ENCODE data around the gene MLIP. TPM values are rescaled to one million over a fixed set of nuclear protein-coding genes. Genes with fewer than 3 reads are reported as not detected.

MLIP gene
- total and polyA plus RNA-seq, 3 donors from 2014 or later, result 0.43 to 1.6 (median 0.63) TPM

DNA sequence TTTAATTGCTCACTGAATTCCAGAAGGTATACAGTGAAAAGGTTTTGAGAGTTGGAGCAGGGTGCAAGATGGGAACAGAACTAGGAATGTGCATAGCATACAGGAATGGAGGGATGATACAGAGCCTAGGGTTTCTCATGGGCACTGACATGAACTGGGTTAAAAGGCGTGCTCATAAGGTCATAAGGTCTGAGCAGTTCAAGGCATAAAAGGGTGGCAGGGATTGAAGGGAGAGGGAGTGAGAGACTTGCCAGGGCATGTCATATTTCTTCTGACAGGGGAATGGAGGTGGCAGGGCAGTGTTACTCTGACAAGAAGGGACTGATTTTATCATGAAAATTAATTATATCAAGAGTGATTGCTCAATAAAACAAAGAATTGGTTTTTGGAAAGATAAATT lies 4.7 kb downstream of the MLIP start:
- Histone ChIP-seq H3K27me3 (no peaks in the 10 kb centered on the region), H3K4me3 (no peak overlapping the region), H3K36me3 (ENCODE audit: low read depth, missing control alignments) (no peaks in the 10 kb centered on the region), H3K27ac (no peak overlapping the region), H3K4me1 (no peaks in the 10 kb centered on the region), H3K9me3 (no peaks in the 10 kb centered on the region)
- no peak for TF ChIP-seq POLR2A (IDR thresholded peaks at IDR 0.05)
- TF ChIP-seq, protein P1, sequence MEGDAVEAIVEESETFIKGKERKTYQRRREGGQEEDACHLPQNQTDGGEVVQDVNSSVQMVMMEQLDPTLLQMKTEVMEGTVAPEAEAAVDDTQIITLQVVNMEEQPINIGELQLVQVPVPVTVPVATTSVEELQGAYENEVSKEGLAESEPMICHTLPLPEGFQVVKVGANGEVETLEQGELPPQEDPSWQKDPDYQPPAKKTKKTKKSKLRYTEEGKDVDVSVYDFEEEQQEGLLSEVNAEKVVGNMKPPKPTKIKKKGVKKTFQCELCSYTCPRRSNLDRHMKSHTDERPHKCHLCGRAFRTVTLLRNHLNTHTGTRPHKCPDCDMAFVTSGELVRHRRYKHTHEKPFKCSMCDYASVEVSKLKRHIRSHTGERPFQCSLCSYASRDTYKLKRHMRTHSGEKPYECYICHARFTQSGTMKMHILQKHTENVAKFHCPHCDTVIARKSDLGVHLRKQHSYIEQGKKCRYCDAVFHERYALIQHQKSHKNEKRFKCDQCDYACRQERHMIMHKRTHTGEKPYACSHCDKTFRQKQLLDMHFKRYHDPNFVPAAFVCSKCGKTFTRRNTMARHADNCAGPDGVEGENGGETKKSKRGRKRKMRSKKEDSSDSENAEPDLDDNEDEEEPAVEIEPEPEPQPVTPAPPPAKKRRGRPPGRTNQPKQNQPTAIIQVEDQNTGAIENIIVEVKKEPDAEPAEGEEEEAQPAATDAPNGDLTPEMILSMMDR (IDR thresholded peaks at IDR 0.05), result no peak
- intact Hi-C loops (cut with DNase I; ENCODE audit: low total_unique reads), result no loop called here
- WGBS, 2 donors, result 81 to 86% methylated on average over 1 of the region's 1 CpG
- DNase-seq, result no peak

DNA sequence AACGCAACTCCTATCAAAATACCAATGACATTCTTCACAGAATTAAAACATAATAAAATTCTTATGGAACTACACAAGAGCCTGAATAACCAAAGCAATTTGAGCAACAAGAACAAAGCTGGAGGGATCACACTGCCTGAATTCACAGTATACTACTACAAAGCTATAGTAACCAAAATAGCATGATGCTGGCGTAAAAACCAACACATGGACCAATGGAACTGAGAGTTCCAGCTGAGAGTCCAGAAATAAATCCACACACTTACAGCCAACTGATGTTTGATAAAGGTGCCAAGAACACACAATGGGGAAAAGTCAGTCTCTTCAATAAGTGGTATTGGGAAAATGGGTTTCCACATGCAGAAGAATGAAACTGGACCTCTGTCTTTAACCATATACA lies 6.9 kb downstream of the MLIP start:
- no peaks in the 10 kb centered on the region for H3K27me3 ChIP-seq
- no peak overlapping the region for H3K27ac ChIP-seq
- WGBS, 2 donors, result 98% methylated on average over 2 of the region's 2 CpGs
- TF ChIP-seq POLR2A (IDR thresholded peaks at IDR 0.05), result no peak
- TF ChIP-seq, protein P1 (IDR thresholded peaks at IDR 0.05), result no peak
- H3K36me3 ChIP-seq (ENCODE audit: low read depth, missing control alignments), result no peaks in the 10 kb centered on the region
- no peak overlapping the region for H3K4me3 ChIP-seq
- DNase-seq, result no peak
- intact Hi-C loops (cut with DNase I; ENCODE audit: low total_unique reads), result no loop called here
- H3K4me1 ChIP-seq, result no peaks in the 10 kb centered on the region
- H3K9me3 ChIP-seq, result no peaks in the 10 kb centered on the region

DNA sequence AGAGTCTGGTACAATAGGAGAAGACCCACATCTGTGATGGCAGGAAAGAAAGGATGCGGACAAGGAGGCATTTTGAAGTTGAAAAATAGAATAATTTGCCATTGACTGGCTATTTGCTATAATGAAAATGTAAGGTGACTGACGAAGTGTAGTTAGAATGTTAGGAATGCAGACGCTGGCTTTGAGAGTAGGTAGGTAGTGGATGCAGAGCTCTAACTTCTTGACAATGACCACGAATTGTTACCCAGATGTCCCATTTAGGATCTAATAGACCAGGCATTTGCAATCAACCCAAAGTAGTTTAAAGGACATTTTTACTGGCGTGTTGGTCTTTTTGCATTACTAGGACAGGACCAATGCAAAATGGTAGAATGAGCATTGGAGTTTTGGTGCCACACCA lies 14.2 kb downstream of the MLIP start:
- intact Hi-C loops (cut with DNase I; ENCODE audit: low total_unique reads), result no loop called here
- WGBS, 2 donors, result 69 to 82% methylated on average over 5 of the region's 5 CpGs
- Histone ChIP-seq H3K9me3 (no peaks in the 10 kb centered on the region), H3K27ac (no peak overlapping the region), H3K27me3 (no peaks in the 10 kb centered on the region), H3K4me1 (no peaks in the 10 kb centered on the region), H3K36me3 (ENCODE audit: low read depth, missing control alignments) (no peaks in the 10 kb centered on the region), H3K4me3 (no peak overlapping the region)
- DNase-seq, result no peak
- TF ChIP-seq, protein P1 (IDR thresholded peaks at IDR 0.05), result no peak
- TF ChIP-seq POLR2A (IDR thresholded peaks at IDR 0.05), result no peak

DNA sequence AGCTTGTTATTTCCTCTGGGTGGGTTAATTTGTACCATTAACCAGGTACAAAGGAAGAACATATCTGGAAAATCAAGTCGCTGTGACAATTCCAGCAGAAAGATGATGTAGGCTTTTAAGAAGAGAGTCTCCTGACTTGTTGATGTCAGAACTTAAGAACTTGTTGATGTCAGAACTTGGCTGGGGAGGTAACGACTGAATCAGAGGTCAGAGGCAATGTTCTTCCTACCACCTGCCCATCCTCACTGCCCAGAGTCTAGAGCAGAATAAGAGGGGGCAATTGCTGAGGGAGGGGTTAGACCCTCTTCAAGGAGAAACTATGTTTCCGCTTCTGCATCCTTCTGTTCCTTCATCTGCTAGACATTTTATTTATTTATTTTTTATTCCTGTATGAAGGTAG lies 18.9 kb downstream of the MLIP start:
- Histone ChIP-seq H3K4me1 (no peaks in the 10 kb centered on the region), H3K9me3 (no peaks in the 10 kb centered on the region), H3K4me3 (no peak overlapping the region), H3K27me3 (no peaks in the 10 kb centered on the region), H3K36me3 (ENCODE audit: low read depth, missing control alignments) (no peaks in the 10 kb centered on the region), H3K27ac (no peak overlapping the region)
- DNase-seq, result no peak
- 84 to 88% methylated on average over 3 of the region's 3 CpGs for WGBS, 2 donors
- intact Hi-C loops (cut with DNase I; ENCODE audit: low total_unique reads), result no loop called here
- TF ChIP-seq, protein P1 (IDR thresholded peaks at IDR 0.05), result no peak
- no peak for TF ChIP-seq POLR2A (IDR thresholded peaks at IDR 0.05)

DNA sequence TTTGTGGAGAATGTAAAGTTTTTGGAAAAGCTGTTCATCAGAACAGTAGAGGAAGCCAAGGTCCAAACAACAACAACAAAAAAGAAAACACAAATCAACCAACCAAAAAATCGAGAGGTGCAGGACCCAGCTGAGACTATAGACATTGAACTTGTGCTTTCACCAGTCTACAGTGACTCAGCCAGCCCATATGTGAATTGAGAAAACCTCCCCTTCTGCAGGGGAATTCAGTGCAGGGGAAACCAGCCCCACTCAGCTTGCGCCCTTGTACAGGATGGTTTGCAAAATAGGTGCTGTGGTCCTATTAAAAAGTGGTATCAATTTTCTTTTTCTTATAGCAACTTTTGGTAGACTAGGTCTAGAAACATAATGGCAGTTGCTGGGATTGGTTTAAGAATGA lies 21.3 kb downstream of the MLIP start:
- no peaks in the 10 kb centered on the region for H3K9me3 ChIP-seq
- WGBS, 2 donors, result 90 to 92% methylated on average over 2 of the region's 2 CpGs
- no peaks in the 10 kb centered on the region for H3K27me3 ChIP-seq
- H3K4me1 ChIP-seq, result no peaks in the 10 kb centered on the region
- intact Hi-C loops (cut with DNase I; ENCODE audit: low total_unique reads), result no loop called here
- no peaks in the 10 kb centered on the region for H3K36me3 ChIP-seq (ENCODE audit: low read depth, missing control alignments)
- TF ChIP-seq, protein P1 (IDR thresholded peaks at IDR 0.05), result no peak
- TF ChIP-seq POLR2A (IDR thresholded peaks at IDR 0.05), result no peak
- no peak overlapping the region for H3K27ac ChIP-seq
- DNase-seq, result no peak
- H3K4me3 ChIP-seq, result no peak overlapping the region
